H1 (cell line): ENCODE data around the gene RBCK1. TPM values are rescaled to one million over a fixed set of nuclear protein-coding genes. Genes with fewer than 3 reads are reported as not detected.

Source experiments
- CTCF ChIA-PET: fragments of 300-600 bp; sonication (Branson Sonifier 250); formaldehyde crosslinking; loops from one replicate; lab custom pipeline; 2021; ENCODE audit not compliant: partially characterized antibody; lab: Charles Lee
- POLR2A ChIA-PET: fragments of 300-600 bp; sonication (Branson Sonifier 250); formaldehyde crosslinking; loops from one replicate; lab custom pipeline; 2021; ENCODE audit warnings: inconsistent platforms; ENCODE audit not compliant: partially characterized antibody; lab: Charles Lee
- DNase-seq, 2 experiments: peaks; one replicate each; pipeline versions ENCODE4 v3.0.0 to v3.0.0-alpha.2; 2010 to 2022; ENCODE audit warnings: low spot score in 2 of 2, low read depth in 1 of 2, mixed read lengths in 1 of 2
- FAIRE-seq: peaks from 2 replicates; lab custom pipeline; 2011; peaks lifted over from hg19 to GRCh38; lab: Jason Lieb, UNC
- H2AFZ ChIP-seq: 2 replicates; pipeline ENCODE4 v1.8.1; 2012; ENCODE audit warnings: low read length, inconsistent platforms
- H2AK5ac ChIP-seq: 2 replicates; pipeline ENCODE4 v1.6.1; 2013; ENCODE audit warnings: low read depth, low read length
- H2BK120ac ChIP-seq: replicated peaks from 2 replicates; pipeline ENCODE3; 2013; ENCODE audit warnings: low read depth, low read length, inconsistent platforms
- H2BK12ac ChIP-seq: 2 replicates; pipeline ENCODE4 v1.6.1; 2013; ENCODE audit warnings: low read depth, low read length
- H2BK15ac ChIP-seq: 2 replicates; pipeline ENCODE4 v1.6.1; 2013; ENCODE audit warnings: low read length
- H2BK20ac ChIP-seq: 2 replicates; pipeline ENCODE4 v1.6.1; 2013; ENCODE audit warnings: low read length
- H2BK5ac ChIP-seq: 2 replicates; pipeline ENCODE4 v1.6.1; 2013; ENCODE audit warnings: low read depth, low read length
- H3K14ac ChIP-seq: 2 replicates; pipeline ENCODE4 v1.6.1; 2013; ENCODE audit warnings: inconsistent platforms; ENCODE audit not compliant: insufficient read length
- H3K18ac ChIP-seq: 2 replicates; pipeline ENCODE4 v1.6.1; 2013; ENCODE audit warnings: low read length; ENCODE audit errors: extremely low read depth
- H3K23ac ChIP-seq: 2 replicates; pipeline ENCODE4 v1.6.1; 2013; ENCODE audit warnings: inconsistent platforms; ENCODE audit not compliant: insufficient read length
- H3K23me2 ChIP-seq: 2 replicates; pipeline ENCODE4 v1.6.1; 2013; ENCODE audit warnings: low read depth, low read length
- H3K27ac ChIP-seq: 2 replicates; pipeline ENCODE4 v1.6.1; 2011; ENCODE audit warnings: low read depth, low read length, inconsistent platforms
- H3K27me3 ChIP-seq, 4 experiments: replicated peaks in 1 of 4; 1 replicate in 1 of 4; 2 replicates in 3 of 4; pipeline versions ENCODE4 v1.6.1 to v1.8.1; 2011 to 2013; ENCODE audit warnings: low read length in 3 of 4, mild to moderate bottlenecking in 3 of 4, inconsistent platforms in 2 of 4, mixed read lengths in 2 of 4, moderate library complexity in 1 of 4; ENCODE audit not compliant: control insufficient read depth in 3 of 4, insufficient read depth in 3 of 4; ENCODE audit errors: extremely low read depth in 1 of 4
- H3K36me3 ChIP-seq, 4 experiments: 2 replicates each; pipeline versions ENCODE4 v1.6.1 to v1.8.1; 2011 to 2013; ENCODE audit warnings: mild to moderate bottlenecking in 4 of 4, low read length in 3 of 4, moderate library complexity in 2 of 4, control low read depth in 1 of 4, inconsistent platforms in 1 of 4; ENCODE audit not compliant: insufficient read depth in 4 of 4, control insufficient read depth in 2 of 4
- H3K4ac ChIP-seq: replicated peaks from 2 replicates; pipeline ENCODE3; 2013; ENCODE audit warnings: low read length, low read depth, mixed read lengths, inconsistent platforms; ENCODE audit not compliant: insufficient read length
- H3K4me1 ChIP-seq, 4 experiments: replicated peaks in 1 of 4; 1 replicate in 1 of 4; 2 replicates in 3 of 4; pipeline versions ENCODE4 v1.6.1 to v1.8.1; 2011 to 2013; ENCODE audit warnings: low read length in 3 of 4, inconsistent platforms in 2 of 4, mixed read lengths in 1 of 4; ENCODE audit not compliant: insufficient read depth in 4 of 4, control insufficient read depth in 3 of 4
- H3K4me2 ChIP-seq, 2 experiments: 2 replicates each; pipeline versions ENCODE4 v1.6.1 to v1.8.1; 2011 to 2013; ENCODE audit warnings: low read depth in 2 of 2, low read length in 2 of 2, control low read depth in 1 of 2, inconsistent platforms in 1 of 2, mild to moderate bottlenecking in 1 of 2; ENCODE audit not compliant: insufficient read depth in 1 of 2
- H3K4me3 ChIP-seq, 4 experiments: fragments of 200-600, 300-600 bp in 1 of 4; sonication (generic), shearing (Covaris generic), sonication (Bioruptor Twin) in 1 of 4; 2 replicates each; pipeline versions ENCODE4 v1.5.1 to v1.8.1; 2011 to 2016; ENCODE audit warnings: low read length in 4 of 4, low read depth in 3 of 4, control low read depth in 2 of 4, inconsistent platforms in 2 of 4, mild to moderate bottlenecking in 2 of 4, mixed read lengths in 1 of 4, moderate library complexity in 1 of 4; ENCODE audit not compliant: insufficient read depth in 2 of 4; ENCODE audit errors: extremely low read depth in 1 of 4
- H3K56ac ChIP-seq: replicated peaks from 2 replicates; pipeline ENCODE3; 2013; ENCODE audit warnings: low read depth, mild to moderate bottlenecking, mixed read lengths, low read length, inconsistent platforms; ENCODE audit not compliant: insufficient read length
- H3K79me1 ChIP-seq: 2 replicates; pipeline ENCODE4 v1.6.1; 2013; ENCODE audit warnings: low read depth, low read length, control low read depth
- H3K79me2 ChIP-seq, 2 experiments: 2 replicates each; pipeline versions ENCODE4 v1.6.1 to v1.8.1; 2012 to 2013; ENCODE audit warnings: low read length in 2 of 2, mild to moderate bottlenecking in 2 of 2, inconsistent platforms in 1 of 2; ENCODE audit not compliant: insufficient read depth in 2 of 2, control insufficient read depth in 1 of 2
- H3K9ac ChIP-seq, 4 experiments: replicated peaks in 1 of 4; 1 replicate in 1 of 4; 2 replicates in 3 of 4; pipeline versions ENCODE4 v1.6.1 to v1.8.1; 2011 to 2013; ENCODE audit warnings: low read depth in 3 of 4, low read length in 3 of 4, control low read depth in 2 of 4, mild to moderate bottlenecking in 2 of 4, moderate library complexity in 2 of 4, inconsistent platforms in 1 of 4; ENCODE audit errors: extremely low read depth in 1 of 4
- H3K9me3 ChIP-seq, 2 experiments: 2 replicates each; pipeline versions ENCODE4 v1.6.1 to v1.8.1; 2012 to 2013; ENCODE audit warnings: mild to moderate bottlenecking in 2 of 2, moderate library complexity in 2 of 2, control low read depth in 1 of 2, inconsistent platforms in 1 of 2, low read depth in 1 of 2, low read length in 1 of 2, mixed read lengths in 1 of 2; ENCODE audit not compliant: insufficient read depth in 2 of 2
- H4K20me1 ChIP-seq, 2 experiments: replicated peaks in 1 of 2; 2 replicates each; pipeline versions ENCODE3 to v1.8.1; 2011 to 2013; ENCODE audit warnings: inconsistent platforms in 2 of 2, low read length in 2 of 2, mild to moderate bottlenecking in 1 of 2; ENCODE audit not compliant: insufficient read depth in 2 of 2, control insufficient read depth in 1 of 2
- H4K5ac ChIP-seq: 2 replicates; pipeline ENCODE4 v1.6.1; 2013; ENCODE audit warnings: low read length, low read depth, mixed read lengths, inconsistent platforms; ENCODE audit not compliant: insufficient read length
- H4K8ac ChIP-seq: 2 replicates; pipeline ENCODE4 v1.8.0; 2013; ENCODE audit warnings: mild to moderate bottlenecking, moderate library complexity, low read length, inconsistent platforms; ENCODE audit not compliant: insufficient read depth; ENCODE audit errors: extremely low read depth
- H4K91ac ChIP-seq: replicated peaks from 2 replicates; pipeline ENCODE3; 2013; ENCODE audit warnings: low read length, mixed read lengths, inconsistent platforms; ENCODE audit not compliant: insufficient read length
- BACH1 ChIP-seq: IDR thresholded peaks from 2 replicates; pipeline ENCODE4 v1.6.1; 2012; ENCODE audit warnings: low read length, improper control_type of control experiment
- BCL11A ChIP-seq, 2 experiments: IDR thresholded peaks; one replicate each; pipeline ENCODE4 v1.6.1; 2011; ENCODE audit warnings: low read depth in 2 of 2, low read length in 2 of 2, mild to moderate bottlenecking in 2 of 2
- BRCA1 ChIP-seq: IDR thresholded peaks from 2 replicates; pipeline ENCODE4 v1.6.1; 2012; ENCODE audit warnings: low read depth, low read length, improper control_type of control experiment
- CBX5 ChIP-seq: fragments of 300-800, 300-1000 bp; sonication (generic); IDR thresholded peaks from 2 replicates; pipeline ENCODE4 v1.7.1; 2016; ENCODE audit warnings: antibody characterized with exemption, low read length, low read depth
- KDM1A ChIP-seq: fragments of 200-600, 300-600 bp; sonication (generic); IDR thresholded peaks from 2 replicates; pipeline ENCODE4 v1.7.1; 2016; ENCODE audit warnings: mild to moderate bottlenecking, low read length, borderline replicate concordance
- SP4 ChIP-seq: IDR thresholded peaks from 2 replicates; pipeline ENCODE4 v1.6.1; 2012; ENCODE audit warnings: low read length, inconsistent platforms
- SUZ12 ChIP-seq: fragments of 200-600 bp; sonication (generic); IDR thresholded peaks from 2 replicates; pipeline ENCODE4 v1.6.1; 2012; ENCODE audit warnings: mild to moderate bottlenecking, inconsistent platforms, low read length, moderate library complexity, mixed read lengths
- TAF1 ChIP-seq: IDR thresholded peaks from 2 replicates; pipeline ENCODE4 v1.6.1; 2011; ENCODE audit warnings: mild to moderate bottlenecking, low read depth, low read length
- TAF7 ChIP-seq: optimal IDR thresholded peaks from 2 replicates; pipeline ENCODE3; 2011; ENCODE audit warnings: low read depth, mild to moderate bottlenecking, inconsistent platforms, low read length, moderate library complexity, borderline replicate concordance
- TBP ChIP-seq: IDR thresholded peaks from 2 replicates; pipeline ENCODE4 v1.6.1; 2011; ENCODE audit warnings: low read depth, low read length, improper control_type of control experiment
- TEAD4 ChIP-seq: IDR thresholded peaks from 2 replicates; pipeline ENCODE4 v1.6.1; 2012; ENCODE audit warnings: low read depth, low read length, inconsistent platforms, mixed read lengths
- YY1 ChIP-seq: IDR thresholded peaks from 2 replicates; pipeline ENCODE4 v1.6.1; 2011; ENCODE audit warnings: low read depth, mild to moderate bottlenecking, low read length
- WGBS, 2 experiments: shearing (Covaris generic) in 1 of 2; methylation state at CpG; one replicate each; pipeline versions ENCODE4 v1.1.6 to v1.1.7; 2013 to 2015; ENCODE audit warnings: low lambda C conversion rate in 2 of 2, mixed read lengths in 2 of 2, inconsistent platforms in 1 of 2, low coverage in 1 of 2, missing lambda C conversion rate in 1 of 2; ENCODE audit not compliant: insufficient replicate concordance in 2 of 2, insufficient coverage in 1 of 2, insufficient read length in 1 of 2; ENCODE audit errors: extremely low coverage in 1 of 2, missing lambda C conversion rate in 1 of 2; 5-methylcytosine and 5-hydroxymethylcytosine counted together
- polyA plus RNA-seq, 7 experiments: library from polyadenylated mRNA; depleted of rRNA in 3 of 7; stranded (reverse) in 5 of 7; unstranded in 2 of 7; fragments of >200 nt in 5 of 7; fragments of 200-250 nt in 2 of 7; gene quantifications; 1 replicate in 5 of 7; 2 replicates in 1 of 7; 4 replicates in 1 of 7; pipeline versions ENCODE4 v1.2.1 to v1.2.3, GENCODE V29; 2011 to 2013; ENCODE audit warnings: missing spikeins in 2 of 7, mixed read lengths in 2 of 7
- total RNA-seq: library from RNA; stranded (reverse); fragmentation: NEBNext Ultra II Directional; extraction: Animal tissue kit (Norgen Biotek cat#: 25700); gene quantifications from 2 replicates; pipeline ENCODE4 v1.2.1, GENCODE V29; 2021

The RBCK1 gene
- total and polyA plus RNA-seq, 2 of the 8 experiments (the other 6 are each of a cell fraction or from before 2014, with no cell fraction given) = 43.1 to 54.7 TPM

GRCh38 chr20:399182-399707, 8.9 kb upstream of the RBCK1 start:
- DNase-seq = no peak
- ChIA-PET CTCF (interaction anchor here (1.1 to 2.7 kb wide), 5 partner anchors 10 to 106 kb away, joined by 3 to 9 read pairs (median 4); no protein-coding TSS in a partner anchor), POLR2A (interaction anchor here (0.9 to 11.8 kb wide), 8 partner anchors 8 to 46 kb away, joined by 3 to 263 read pairs (median 4); partner anchors contain the start of gene TRIB3)
- H2AK5ac ChIP-seq = no peak overlapping the region
- H3K27me3 ChIP-seq = no peaks in the 10 kb centered on the region
- 0 out of 2 replicates have a peak overlapping the region, but pooled peaks have one; percentile 68 for H2BK12ac ChIP-seq
- H3K9ac ChIP-seq = no peak overlapping the region
- peak overlapping the region; percentile 71; the same call in 1 of the 2 replicates for H2BK5ac ChIP-seq
- no peak overlapping the region for H4K5ac ChIP-seq
- H3K4ac ChIP-seq = no peak overlapping the region
- TF ChIP-seq YY1 (no peak), TBP (no peak), CBX5 (no peak), KDM1A (no peak), TEAD4 (no peak), BRCA1 (no peak), SUZ12 (no peak), TAF1 (no peak), TAF7 (no peak), BCL11A (IDR thresholded peaks at IDR 0.05; ENCODE audit: low read depth in 2 of 2, low read length in 2 of 2) (no peak), SP4 (no peak), BACH1 (no peak)
- no peak overlapping the region for H3K14ac ChIP-seq
- no peak for FAIRE-seq
- no peak overlapping the region for H2BK120ac ChIP-seq
- H2BK15ac ChIP-seq = 0 out of 2 replicates have a peak overlapping the region, but pooled peaks have one; percentile 37
- H3K79me1 ChIP-seq = no peaks in the 10 kb centered on the region
- H2AFZ ChIP-seq = no peak overlapping the region
- no peaks in the 10 kb centered on the region for H3K23me2 ChIP-seq
- no peak overlapping the region for H4K91ac ChIP-seq
- H2BK20ac ChIP-seq = 0 out of 2 replicates have a peak overlapping the region, but pooled peaks have one; percentile 5
- no peak overlapping the region for H3K27ac ChIP-seq
- no peak overlapping the region for H3K56ac ChIP-seq
- peaks cover 3 to 7% (median 4%) of the 10 kb centered on the region in 4 experiments; a peak in 4 of 7 replicates for H3K4me1 ChIP-seq
- H3K36me3 ChIP-seq = peaks cover 0 to 13% (median 1%) of the 10 kb centered on the region in 4 experiments; a peak in 3 of 8 replicates
- no peak overlapping the region for H3K4me3 ChIP-seq
- H4K8ac ChIP-seq = no peak overlapping the region
- WGBS, 2 experiments = 97% methylated on average over 9 of the region's 9 CpGs; no CpG with 5 or more reads in 1 of the 2 experiments
- H4K20me1 ChIP-seq = peaks cover 0 to 2% of the 10 kb centered on the region in 2 experiments
- no peak overlapping the region for H3K4me2 ChIP-seq
- no peaks in the 10 kb centered on the region for H3K79me2 ChIP-seq
- peaks cover 0 to 5% of the 10 kb centered on the region in 2 experiments; a peak in 3 of 4 replicates for H3K9me3 ChIP-seq
- no peak overlapping the region for H3K23ac ChIP-seq
- no peak overlapping the region for H3K18ac ChIP-seq
